DMS153 treated with DMSO at 0.1 percent for 48 hours (cell line): ENCODE data around the gene CAMTA1.

Experiments used
- DNase-seq: peaks from one replicate; lab custom pipeline; 2025; ENCODE audit not compliant: unreplicated experiment; lab: John Stamatoyannopoulos, UW

CAMTA1 gene

GRCh38 chr1:7632681-7633080 is 847.4 kb downstream of the CAMTA1 start:
- DNase-seq: no peak

- DNase-seq: no peak
These were observed 848.4 kb downstream of the CAMTA1 start for GRCh38 chr1:7633506-7634245.

GRCh38 chr1:7634546-7635240 is 849.4 kb downstream of the CAMTA1 start:
- DNase-seq: no peak

GRCh38 chr1:7636795-7637526 is 851.7 kb downstream of the CAMTA1 start:
- no peak for DNase-seq

GRCh38 chr1:7638078-7638477 is 852.8 kb downstream of the CAMTA1 start:
- no peak for DNase-seq

GRCh38 chr1:7639435-7640131 is 854.3 kb downstream of the CAMTA1 start:
- no peak for DNase-seq

GRCh38 chr1:7640350-7640749 is 855.1 kb downstream of the CAMTA1 start:
- no peak for DNase-seq

- DNase-seq: no peak
These were observed 855.8 kb downstream of the CAMTA1 start for GRCh38 chr1:7640920-7641585.

- DNase-seq: no peak
These were observed 856.5 kb downstream of the CAMTA1 start for GRCh38 chr1:7641587-7642417.

GRCh38 chr1:7642418-7642704 is 857.1 kb downstream of the CAMTA1 start:
- no peak for DNase-seq

- DNase-seq: no peak
These were observed 857.7 kb downstream of the CAMTA1 start for GRCh38 chr1:7642781-7643529.

- no peak for DNase-seq
These were observed 858.3 kb downstream of the CAMTA1 start for GRCh38 chr1:7643530-7643929.

GRCh38 chr1:7644086-7644485 is 858.8 kb downstream of the CAMTA1 start:
- DNase-seq: no peak

- peak; percentile 95 for DNase-seq
These were observed 859.9 kb downstream of the CAMTA1 start for GRCh38 chr1:7644961-7645750.

- no peak for DNase-seq
These were observed 860.4 kb downstream of the CAMTA1 start for GRCh38 chr1:7645751-7646048.

- DNase-seq: no peak
These were observed 860.9 kb downstream of the CAMTA1 start for GRCh38 chr1:7646164-7646563.

- DNase-seq: peak; percentile 60
These were observed 862.0 kb downstream of the CAMTA1 start for GRCh38 chr1:7646981-7647901.
